Activated CD4-positive, CD25-positive, alpha-beta regulatory T cell treated with anti-CD3 and anti-CD28 coated beads, Interleukin-2, amount 50 U/mL, for 24 hours (primary cell): ENCODE data around the gene LCLAT1.

Experiments used
- ATAC-seq, 2 donors: fragments of 150-1000 bp; cut with Tn5 transposase; one replicate each; pipeline ENCODE4 v1.10.0; 2021; ENCODE audit warnings: mild to moderate bottlenecking in 1 of 2, moderate library complexity in 1 of 2

LCLAT1 gene

DNA sequence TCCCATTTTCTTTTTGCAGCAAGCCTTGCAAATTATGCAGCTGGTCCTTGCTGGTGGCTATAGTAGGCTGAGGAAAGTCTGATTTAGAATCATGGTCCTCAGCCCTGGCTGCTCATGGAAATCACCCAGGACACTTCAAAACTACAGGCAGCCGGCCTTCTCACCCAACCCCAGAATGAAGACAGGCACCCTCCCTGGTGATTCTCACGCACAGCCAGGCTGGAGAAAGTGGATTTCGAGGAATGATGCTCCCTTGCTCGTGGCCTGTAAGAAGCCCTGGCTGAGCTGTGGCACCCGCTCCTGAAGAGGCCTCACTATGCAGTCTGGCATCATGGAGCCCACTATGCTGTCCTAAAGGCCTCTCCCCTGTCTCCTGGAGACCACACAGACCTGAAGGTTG is 202.8 kb downstream of the LCLAT1 start:
- ATAC-seq: no peak

DNA sequence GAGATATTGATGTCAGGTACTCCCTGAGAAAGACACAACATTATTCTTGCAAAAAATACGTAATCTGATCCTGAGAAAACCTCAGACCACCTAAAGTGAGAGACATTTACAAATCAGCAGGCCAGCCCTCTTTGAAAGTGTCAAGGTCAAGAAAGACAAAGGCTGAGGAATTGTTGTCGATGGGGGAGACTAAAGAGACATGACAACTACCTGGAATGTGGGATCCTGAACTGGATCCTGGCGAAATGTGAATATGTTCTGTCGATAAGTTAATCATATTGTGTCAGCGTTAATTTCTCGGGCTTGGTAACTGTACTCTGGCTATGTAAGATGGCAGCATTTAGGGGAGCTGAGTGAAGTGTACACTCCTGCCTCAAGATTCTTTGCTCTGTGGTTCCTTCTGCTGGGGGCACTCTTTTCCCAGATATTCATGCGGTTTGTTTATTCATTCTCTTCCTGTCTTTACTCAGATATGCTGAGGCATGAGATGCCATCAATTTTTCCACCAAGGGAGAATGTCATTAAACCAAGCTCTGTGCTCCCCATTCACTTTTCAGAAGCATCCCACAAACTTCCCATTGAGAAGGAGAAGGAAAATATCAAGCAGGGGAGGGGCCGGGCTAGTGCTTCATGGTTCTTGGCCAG is 205.3 kb downstream of the LCLAT1 start:
- no peak for ATAC-seq

DNA sequence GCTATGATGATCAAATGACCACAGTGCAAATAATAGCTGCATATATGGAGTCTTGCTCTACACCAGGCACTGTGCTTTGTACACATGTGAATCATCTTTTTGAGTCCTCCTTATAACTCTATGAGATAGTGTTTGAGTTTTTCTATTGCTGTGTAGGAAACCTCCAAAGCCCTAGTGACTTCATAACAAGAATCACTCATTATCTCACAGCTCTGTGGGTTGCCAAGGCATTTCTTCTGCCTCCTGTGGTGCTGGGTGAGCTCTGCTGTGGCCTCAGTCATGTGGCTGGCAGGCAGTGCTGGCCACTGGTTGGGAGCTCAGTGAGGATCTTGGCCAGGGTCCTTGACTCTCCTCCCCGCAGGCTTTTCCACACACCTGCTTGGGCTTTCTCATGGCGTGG is 206.8 kb downstream of the LCLAT1 start:
- no peak for ATAC-seq

DNA sequence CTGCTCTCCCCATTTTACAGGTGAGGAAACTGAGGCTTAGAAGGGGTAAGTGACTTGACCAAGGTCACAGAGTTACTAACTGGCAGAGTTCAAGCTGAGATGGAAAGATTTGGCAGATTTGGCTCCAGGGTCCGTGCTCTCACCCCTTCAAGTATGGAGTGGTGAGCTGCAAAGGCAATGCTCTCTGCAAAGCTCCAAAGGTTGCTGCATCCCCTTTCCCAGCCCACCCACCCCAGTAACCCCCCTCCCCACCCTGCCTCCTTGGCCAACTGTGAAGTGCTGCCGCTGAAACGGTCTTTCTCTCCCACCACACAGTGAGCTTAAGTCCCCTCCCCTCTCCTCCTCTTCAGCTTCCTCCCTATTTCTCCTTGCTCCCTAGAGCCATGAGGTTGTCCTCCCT is 207.4 kb downstream of the LCLAT1 start:
- no peak for ATAC-seq

DNA sequence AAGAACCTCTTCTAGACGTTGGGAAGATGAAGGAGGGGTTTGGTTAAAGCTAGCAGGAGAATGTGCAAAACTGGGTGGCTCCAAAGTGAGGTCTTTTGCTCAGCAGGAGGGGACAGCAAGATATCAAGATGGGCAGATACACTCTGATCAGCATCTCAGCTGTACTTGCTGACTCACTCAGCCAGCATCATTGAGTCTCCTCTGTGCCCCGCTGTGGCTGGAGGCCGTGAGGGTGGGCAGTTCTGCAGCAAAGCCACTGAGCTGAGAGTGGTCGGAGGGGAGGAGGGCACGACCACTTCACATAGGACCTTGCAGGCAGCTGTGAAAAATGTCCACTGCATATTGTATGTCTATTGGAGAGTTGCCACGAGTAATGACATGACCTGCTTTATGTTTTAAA is 208.2 kb downstream of the LCLAT1 start:
- ATAC-seq: no peak

DNA sequence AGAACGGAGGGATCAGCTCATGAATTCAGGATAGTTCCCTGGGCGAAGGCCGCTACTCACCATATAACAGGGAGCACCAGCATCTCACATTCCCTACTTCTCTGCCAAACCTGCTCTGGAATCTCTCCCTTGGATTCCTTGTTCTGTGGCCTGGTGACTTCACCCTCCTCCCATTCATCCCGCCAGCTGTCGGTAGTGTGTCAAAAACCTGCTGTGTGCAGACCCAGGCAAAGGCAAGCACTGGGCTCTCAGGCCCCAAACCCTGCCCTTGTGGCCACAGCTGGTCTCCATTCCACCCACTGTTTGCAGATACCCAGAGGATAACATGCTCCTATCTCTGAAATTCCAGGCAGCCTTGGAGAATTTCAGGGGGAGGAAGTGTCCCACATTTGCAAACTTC is 208.6 kb downstream of the LCLAT1 start:
- no peak for ATAC-seq

DNA sequence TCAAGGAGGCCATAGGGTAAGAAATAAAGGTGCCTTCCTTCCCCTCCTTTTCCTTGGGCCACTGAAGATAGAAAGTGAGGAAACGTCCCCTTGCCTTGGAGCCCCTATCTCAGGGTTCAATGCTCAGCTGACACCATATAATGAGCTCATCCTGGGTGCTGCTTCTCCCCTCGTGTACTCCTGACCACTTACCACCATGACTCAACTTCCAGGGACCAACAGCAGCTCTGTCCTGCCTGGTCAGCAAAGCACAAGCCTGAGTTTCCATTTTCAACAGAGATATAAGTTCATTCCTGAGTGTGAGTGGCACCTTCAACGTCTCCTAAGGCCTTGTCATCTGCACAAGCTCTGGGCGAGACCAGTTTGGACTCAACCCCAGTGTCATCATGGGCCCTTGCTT is 209.0 kb downstream of the LCLAT1 start:
- ATAC-seq: no peak

DNA sequence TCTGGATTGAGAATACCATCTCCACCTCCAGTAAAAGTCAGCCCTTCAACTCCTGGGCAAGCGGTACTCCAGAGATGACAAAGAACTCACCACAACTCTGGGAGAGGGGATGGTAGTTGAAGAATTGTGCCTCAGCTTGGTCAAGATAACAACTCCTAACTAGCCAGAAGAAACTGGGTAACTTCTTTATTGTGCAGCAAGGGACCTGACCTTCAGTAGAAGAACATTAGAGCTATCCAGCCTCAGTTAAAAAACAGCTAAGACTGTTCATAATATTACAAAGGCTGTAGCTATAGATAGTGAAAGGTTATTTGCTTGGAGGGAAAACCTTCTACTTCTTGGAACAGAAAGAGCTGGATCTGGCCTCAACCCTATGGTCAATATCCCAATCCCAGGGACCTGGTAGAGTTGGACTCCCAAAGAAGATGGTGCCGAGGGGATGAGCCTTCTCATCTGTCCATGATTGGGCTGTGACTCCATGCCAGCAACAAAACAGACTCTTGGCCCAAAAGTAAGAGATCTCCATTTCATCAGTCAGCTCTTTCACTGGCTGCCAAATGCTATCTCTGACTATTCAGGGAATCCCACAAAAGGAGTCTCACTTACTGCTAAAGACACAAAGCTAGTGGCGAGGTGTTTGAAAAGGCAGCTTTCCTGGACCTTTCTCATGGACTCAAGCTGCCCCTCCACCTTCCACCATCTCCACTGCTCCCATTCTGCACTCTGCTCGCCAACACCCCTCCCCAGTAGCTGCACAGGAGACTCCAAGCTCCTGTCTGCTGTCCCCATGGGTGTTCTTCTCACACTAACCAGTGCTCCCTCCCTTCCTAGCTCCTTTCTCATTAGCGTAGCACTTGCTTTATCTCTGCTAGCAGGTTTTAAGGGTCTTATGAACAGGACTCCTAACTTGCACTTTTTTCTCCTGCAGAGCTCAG is 214.4 kb downstream of the LCLAT1 start:
- ATAC-seq: no peak

DNA sequence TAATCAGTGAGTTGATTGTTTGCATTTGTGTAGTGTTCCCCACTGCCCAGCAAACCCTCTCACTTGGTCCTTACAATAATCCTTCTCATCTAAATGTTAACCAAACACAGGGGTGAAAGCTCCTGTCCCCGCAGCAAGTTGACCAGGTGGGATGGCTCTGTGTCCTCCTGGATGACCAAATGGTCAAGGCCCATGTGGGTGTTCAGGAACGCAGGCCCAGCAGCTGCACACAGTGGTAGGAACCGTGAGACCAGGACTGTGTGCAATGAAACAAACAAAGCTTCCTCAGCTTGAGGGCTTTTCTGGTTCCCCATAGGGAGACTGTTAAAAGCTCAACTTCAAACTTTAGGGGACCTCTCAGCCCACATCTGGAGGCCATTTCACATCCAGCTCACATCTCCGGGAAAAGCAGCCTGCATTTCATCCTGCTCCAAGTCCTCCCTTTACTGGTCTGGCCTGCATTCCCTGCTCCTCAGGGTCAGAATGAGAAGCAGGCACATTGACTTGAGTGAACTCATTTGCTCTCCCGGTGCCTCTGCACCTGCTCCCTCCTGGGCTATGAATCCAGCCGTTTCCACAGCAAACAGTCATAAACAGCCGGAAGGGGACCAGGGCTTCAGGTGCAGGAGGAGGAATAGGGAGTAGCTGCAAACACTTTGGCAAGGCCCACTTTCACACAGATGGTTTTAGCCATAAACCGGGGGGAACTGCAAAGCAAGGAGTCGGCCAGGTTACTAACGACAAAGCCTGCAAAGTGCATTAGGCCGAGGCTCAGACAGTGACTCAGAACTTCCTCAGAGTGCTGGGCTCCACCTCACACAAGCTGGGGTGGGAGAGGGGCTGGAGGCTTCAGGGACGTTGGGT is 215.5 kb downstream of the LCLAT1 start:
- no peak for ATAC-seq

DNA sequence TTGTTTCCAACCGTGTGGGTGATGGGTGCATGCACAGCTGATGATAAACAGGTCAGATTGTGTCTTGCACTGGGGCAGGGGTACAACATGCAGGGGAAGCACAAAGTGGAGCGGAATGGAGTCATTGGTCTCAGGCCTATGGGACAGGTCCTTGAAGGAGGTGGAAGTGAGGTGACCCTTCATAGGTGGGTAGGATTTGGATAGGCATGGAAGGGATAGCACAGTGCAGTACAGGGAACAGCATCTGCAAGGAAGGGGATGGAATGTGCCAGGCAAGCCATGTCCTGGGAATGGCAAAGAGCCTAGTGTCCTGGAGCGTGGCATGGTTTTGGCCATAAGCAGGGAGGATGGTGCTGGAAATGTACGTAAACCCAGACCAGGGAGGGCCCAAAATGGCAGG is 216.3 kb downstream of the LCLAT1 start:
- ATAC-seq: no peak

DNA sequence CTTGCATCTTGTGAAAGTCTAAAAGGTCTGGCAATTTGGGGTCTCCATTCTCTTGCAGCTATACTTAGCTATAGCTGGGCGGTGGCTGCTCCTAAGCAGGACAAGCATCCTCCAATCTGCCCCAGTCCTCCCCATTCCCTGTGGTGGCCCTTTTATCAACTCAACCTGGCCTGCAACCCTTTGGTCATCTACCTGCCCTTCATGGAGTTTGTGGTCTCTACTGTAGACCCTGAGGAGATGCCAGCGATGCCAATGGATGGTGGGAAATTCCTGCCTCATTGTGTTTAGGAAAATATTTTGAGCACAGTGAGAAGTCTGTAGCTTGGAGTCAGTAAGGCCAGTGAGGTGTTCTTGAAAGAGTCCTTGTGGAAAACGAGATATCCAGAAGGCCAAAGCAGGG is 216.8 kb downstream of the LCLAT1 start:
- ATAC-seq: no peak

DNA sequence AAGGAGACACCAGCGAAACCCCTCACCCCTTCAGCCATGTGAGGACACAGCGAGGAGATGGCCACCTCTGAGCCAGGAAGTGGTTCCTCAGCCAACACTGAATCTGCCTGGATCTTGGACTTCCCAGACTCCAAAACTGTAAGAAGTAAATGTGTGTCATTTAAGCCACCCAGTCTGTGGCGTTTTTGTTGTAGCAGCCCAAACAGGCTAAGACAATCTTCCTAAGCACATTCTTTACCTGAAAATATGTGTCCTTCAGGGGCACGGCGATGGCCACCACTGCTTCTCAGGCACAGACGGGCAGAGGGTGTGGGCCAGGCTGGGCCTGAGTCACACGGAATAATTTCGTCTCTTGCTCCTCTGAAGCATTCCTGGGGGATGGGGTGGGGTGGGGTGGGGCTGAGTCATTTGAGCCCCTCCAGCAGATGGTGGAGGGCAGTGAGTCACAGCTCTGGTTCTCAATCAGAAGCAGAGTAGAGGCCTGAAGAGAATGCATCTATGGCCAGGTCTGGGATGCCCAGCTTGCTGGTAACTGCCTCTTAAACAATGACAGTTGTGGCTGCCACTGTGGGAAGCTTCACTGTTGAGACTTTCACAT is 217.8 kb downstream of the LCLAT1 start:
- peak in 1 of 2 donors; percentile 30 for ATAC-seq

DNA sequence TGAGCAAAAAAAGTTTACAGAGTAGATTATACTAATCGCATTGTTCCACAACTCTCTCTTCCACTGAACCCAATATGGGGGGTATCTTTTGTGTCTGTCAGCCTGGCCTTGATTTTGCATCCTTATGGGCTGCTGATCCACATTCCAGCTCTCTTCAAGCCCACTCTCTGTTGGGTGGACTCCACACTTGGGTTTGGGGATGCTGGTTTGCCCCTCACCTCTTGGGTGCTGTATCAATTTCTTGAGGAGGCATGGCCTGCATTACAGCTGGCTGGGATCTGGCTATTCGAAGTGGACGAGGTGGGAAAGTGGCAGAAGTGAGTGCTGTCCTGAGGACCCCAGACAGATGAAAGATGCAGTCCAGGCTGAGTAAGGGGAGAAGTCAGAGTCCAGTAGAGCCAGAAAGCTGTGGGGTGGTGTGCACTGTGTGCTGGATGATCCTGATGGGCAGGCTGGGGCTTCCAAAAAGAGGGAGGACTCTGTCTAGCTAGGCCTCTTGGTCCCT is 218.8 kb downstream of the LCLAT1 start:
- no peak for ATAC-seq

DNA sequence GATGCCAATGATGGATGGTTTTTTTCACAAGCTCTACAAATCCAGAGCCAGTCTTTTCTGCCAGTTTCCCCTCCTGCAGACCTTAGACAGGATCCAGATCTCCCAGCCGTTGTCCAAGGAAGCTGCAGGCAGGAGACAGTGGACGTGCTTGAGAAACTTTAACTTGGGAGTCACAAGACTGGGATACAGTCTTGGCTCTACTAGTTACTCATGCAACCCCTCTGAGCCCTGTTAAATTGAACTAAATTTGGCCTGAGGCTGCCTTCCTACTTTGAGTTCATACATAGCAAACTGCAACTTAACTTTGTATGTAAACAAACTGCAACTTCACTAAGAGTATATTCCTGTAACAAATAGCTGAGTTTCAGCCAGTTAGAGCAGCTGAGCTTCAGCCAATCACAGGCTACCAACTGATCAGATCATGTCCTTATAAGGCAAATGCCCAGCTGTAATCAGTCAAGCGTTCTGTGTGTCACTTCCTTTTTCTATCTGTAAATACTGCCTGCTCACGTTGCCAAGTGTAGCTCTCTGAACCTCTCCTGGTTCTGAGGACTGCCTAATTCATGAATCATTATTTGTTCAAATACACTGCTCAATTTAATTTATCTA is 219.3 kb downstream of the LCLAT1 start:
- ATAC-seq: no peak

DNA sequence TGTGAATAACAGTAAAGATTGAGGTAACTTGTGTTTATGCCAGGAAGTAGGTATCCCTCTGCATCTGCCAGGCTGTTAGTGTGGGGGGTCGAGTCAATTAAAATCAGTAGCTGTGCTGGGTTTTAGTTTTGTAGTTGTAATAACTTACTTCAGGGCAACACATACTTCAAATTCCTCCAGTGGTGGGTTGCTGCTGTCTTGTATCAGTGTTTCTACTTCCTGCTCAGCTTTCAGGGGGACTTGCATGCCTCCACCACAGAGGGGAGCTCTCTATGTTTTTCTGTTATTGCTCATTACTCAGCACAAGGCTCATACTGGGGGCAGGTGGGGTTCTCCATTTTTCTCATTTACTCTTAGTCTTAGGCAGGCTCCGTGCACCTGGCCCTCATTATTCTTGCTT is 223.4 kb downstream of the LCLAT1 start:
- ATAC-seq: no peak

DNA sequence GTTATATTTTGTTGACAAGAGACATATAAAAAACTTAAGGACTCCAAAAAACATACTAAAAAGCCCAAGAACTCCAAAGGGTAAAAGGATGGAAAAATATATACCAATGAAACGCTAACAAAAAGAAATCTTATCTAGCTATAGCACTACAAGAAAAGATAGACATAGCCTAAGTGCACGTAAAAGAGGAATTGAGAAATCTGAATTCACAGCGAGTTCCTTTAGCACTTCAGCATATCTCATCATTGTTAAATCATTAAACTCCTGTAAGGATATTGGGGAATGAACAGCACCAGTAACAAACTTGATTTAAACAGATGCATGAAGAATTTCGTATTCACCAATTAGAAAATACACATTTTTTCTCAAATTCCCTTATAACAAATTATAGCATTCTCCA is 226.1 kb downstream of the LCLAT1 start:
- ATAC-seq: no peak

DNA sequence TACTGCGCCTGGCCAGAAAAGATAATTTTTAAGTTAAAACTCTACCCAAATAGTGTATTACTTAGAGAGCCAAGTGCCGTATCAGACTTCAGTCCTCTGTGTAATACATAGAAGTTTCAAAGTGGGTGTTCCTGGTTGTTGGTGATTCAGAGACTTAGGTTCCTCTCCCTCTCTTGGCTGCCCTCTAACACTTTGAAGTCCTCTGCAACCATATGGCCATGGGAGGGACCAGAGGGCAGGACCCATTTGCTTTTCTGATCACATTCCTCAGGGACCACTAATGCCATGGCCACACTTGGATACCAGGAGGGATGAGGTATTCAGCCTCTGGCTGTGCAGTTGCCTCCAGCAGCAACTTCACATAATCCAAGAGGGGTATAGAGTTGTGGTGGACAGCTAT is 228.7 kb downstream of the LCLAT1 start:
- ATAC-seq: no peak

DNA sequence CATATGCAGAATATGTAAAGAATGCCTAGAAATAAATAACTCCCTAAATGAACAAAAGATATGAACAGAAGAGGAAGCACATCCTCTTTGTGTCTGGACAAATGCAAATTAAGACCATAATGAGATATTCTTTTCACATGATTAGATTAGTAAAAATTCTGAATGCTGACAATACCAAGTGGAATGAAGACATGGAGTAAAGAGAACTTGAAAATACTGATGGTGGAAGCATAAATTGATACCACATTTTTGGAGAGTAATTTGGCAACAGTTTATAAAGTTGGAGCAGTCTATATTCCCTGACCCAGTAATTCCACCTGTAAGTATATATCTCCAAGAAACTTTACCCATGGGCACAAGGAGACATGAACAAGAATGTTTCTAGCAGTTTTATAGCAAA is 230.2 kb downstream of the LCLAT1 start:
- ATAC-seq: no peak

DNA sequence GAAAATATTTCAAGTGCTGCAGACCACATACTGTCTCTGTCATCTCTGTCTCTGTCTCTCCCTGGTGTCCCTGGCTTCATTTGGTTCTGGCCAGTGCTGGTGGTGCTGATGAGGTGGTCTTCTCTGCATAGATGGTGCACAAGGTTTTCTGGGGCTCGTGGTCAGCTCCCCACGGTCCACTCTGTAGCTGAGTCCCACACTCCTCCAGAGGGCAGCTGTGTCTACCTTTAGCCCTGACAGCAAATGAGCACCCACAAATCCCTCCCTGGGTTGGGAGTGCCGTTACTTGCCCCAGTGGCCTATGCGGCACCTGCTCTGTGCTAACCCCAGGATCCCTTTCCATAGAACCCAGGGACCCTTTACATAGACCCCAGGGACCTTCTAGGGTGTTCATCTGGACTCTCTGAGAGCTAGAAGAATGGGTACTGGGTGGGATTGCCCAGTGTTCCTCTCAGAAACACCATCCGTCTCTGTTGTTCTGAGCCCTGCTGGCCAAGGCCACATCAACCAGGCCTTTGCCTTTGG is 230.9 kb downstream of the LCLAT1 start:
- ATAC-seq: no peak

DNA sequence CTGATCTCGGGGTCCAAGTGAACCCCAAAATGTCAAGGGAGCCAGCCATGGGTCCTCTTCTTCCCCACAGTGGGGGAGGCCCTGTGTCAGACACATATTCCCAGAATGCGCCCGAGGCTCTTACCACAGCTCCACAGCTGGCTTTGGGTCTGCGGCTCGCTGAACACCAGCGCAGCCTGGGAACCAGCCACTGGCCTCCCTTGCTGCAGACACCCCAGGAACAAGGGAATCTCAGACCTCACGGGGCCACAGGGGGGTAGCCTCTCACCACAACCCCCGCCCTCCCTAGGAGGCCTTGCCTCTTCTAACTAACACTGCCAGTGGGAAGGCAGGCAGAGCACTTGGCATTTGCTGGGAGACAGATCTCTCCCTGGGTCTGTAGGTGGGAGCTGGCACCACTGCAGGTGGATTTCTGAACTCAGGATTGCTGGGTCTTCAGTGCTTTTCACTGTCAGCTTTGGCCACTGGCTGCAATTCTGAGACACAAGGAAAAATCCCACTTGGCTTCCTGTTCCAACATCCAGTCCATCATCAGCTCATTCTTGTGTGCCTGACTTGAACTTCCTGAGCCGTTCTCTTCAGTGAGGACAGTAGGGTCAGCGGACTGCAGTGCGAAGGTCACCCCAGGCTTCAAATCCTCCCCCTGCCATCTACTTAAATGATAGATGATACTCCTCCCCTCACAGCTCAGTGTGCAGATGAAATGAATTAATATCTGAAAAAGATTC is 231.5 kb downstream of the LCLAT1 start:
- no peak for ATAC-seq

DNA sequence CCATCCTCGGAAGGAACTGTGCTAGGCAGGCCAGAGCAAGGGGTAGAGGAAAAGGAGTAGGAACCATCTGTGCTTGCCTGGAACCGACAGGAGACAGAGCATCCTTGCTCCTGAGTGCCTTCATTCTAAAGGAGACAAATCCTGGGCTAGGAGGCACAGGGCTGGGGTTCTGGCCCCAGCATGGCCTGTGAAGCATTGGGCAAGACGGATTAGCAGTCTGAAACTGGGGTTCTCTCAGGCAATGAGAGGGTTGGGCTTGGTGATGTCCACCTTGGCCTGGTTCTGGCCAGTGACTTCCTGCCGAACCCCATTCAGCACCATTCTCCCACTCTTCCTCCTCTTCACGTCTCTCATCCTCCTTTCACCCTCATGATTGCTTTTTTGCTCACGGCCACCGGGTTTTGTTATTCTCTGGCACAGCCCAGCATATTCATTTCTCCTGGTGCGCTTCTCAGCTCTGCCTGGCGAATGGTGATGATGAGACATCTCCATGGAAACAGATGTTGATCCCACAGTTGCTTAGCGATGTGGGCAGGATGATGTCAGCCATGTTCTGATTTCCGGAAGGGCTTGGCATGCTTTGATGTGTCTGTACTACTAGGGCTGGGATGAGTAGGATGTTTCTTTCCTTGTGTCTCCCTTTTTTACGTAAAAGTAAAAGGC is 232.5 kb downstream of the LCLAT1 start:
- no peak for ATAC-seq
